ENCODE measurements around the gene COX6B2.
A peak's percentile ranks its signal among the peaks of the same experiment; 100 is the strongest.

COX6B2 gene

GRCh38 chr19:55362174-55362989, 7.9 kb upstream of the COX6B2 start:
- DNase-seq (ENCODE audit: low read depth) = no peak

GRCh38 chr19:55360902-55361301, 6.4 kb upstream of the COX6B2 start:
- no peak for DNase-seq (ENCODE audit: low read depth)

- DNase-seq (ENCODE audit: low read depth) = no peak
Observed at GRCh38 chr19:55358943-55359908, 4.7 kb upstream of the COX6B2 start.

GRCh38 chr19:55358493-55358892, 4.0 kb upstream of the COX6B2 start:
- DNase-seq (ENCODE audit: low read depth) = no peak

GRCh38 chr19:55355213-55355821, 798 bp upstream of the COX6B2 start:
- DNase-seq (ENCODE audit: low read depth) = no peak

GRCh38 chr19:55353803-55354697, 469 bp downstream of the COX6B2 start:
- peak; percentile 33 for DNase-seq (ENCODE audit: low read depth)

- no peak for DNase-seq (ENCODE audit: low read depth)
Observed at GRCh38 chr19:55353356-55353802, 1.1 kb downstream of the COX6B2 start.

GRCh38 chr19:55352549-55353145, 1.9 kb downstream of the COX6B2 start:
- no peak for DNase-seq (ENCODE audit: low read depth)

GRCh38 chr19:55352040-55352439, 2.5 kb downstream of the COX6B2 start:
- DNase-seq (ENCODE audit: low read depth) = no peak

- DNase-seq (ENCODE audit: low read depth) = no peak
Observed at GRCh38 chr19:55350620-55351315, 3.8 kb downstream of the COX6B2 start.

- no peak for DNase-seq (ENCODE audit: low read depth)
Observed at GRCh38 chr19:55348317-55349034, 6.0 kb downstream of the COX6B2 start.

- no peak for DNase-seq (ENCODE audit: low read depth)
Observed at GRCh38 chr19:55347442-55348009, 7.0 kb downstream of the COX6B2 start.

GRCh38 chr19:55346725-55347441, 7.6 kb downstream of the COX6B2 start:
- no peak for DNase-seq (ENCODE audit: low read depth)

GRCh38 chr19:55345818-55346724, 8.4 kb downstream of the COX6B2 start:
- no peak for DNase-seq (ENCODE audit: low read depth)

GRCh38 chr19:55345101-55345817, 9.3 kb downstream of the COX6B2 start:
- no peak for DNase-seq (ENCODE audit: low read depth)

- DNase-seq (ENCODE audit: low read depth) = no peak
Observed at GRCh38 chr19:55344444-55344843, 10.1 kb downstream of the COX6B2 start.
